HCT116 (cell line): Measurements from ENCODE around the gene MYL4. TPM values are rescaled to one million over a fixed set of nuclear protein-coding genes. Genes with fewer than 3 reads are reported as not detected.

ENCODE experiments used
- ATAC-seq: fragments of 200-7000 bp; cut with Tn5 transposase; 2 replicates; pipeline ENCODE4 v1.9.1; 2020; ENCODE audit warnings: mild to moderate bottlenecking, moderate library complexity
- BruUV-seq: library from RNA; stranded (reverse); fragments of 400-500 nt; replicated peaks from 2 replicates; lab custom pipeline; 2021; lab: Mats Ljungman, UMichigan
- CTCF ChIA-PET: fragments of 300-600 bp; sonication (Branson Sonifier 250); formaldehyde crosslinking; loops from one replicate; lab custom pipeline; 2021; ENCODE audit warnings: antibody characterized with exemption; lab: Charles Lee
- POLR2A ChIA-PET: fragments of 300-600, 350-600 bp; sonication (Branson Sonifier 250); formaldehyde crosslinking; loops from one replicate; lab custom pipeline; 2021; ENCODE audit warnings: antibody characterized with exemption; lab: Charles Lee
- RAD21 ChIA-PET, 2 experiments: fragments of 300-600 bp; sonication (Branson Sonifier 250); formaldehyde crosslinking; loops; one replicate each; lab custom pipeline; 2023; ENCODE audit warnings: low total read pairs in 2 of 2; ENCODE audit not compliant: uncharacterized antibody in 2 of 2, unreplicated experiment in 2 of 2, low non-redundant PET in 1 of 2; lab: Charles Lee
- DNase-seq: peaks from one replicate; pipeline ENCODE4 v3.0.0-alpha.2; 2010; ENCODE audit warnings: low read depth, low spot score
- H2AFZ ChIP-seq: fragments of 200-600 bp; shearing (Covaris generic), sonication (generic); 2 replicates; pipeline ENCODE4 v1.6.1; 2017; ENCODE audit warnings: low read depth, mixed run types, mixed read lengths, antibody characterized with exemption, low read length; ENCODE audit not compliant: poor library complexity, severe bottlenecking
- H3K27ac ChIP-seq: 2 replicates; pipeline ENCODE4 v1.5.1; 2012; ENCODE audit warnings: low read depth, low read length
- H3K27me3 ChIP-seq: fragments of 200-600 bp; sonication (generic); 2 replicates; pipeline ENCODE4 v1.6.1; 2016; ENCODE audit warnings: mixed run types, low read length, mixed read lengths; ENCODE audit not compliant: insufficient read depth
- H3K36me3 ChIP-seq, 2 experiments: fragments of 200-500 bp in 1 of 2; fragments of 200-600 bp in 1 of 2; sonication (Bioruptor generic) in 1 of 2; sonication (generic) in 1 of 2; 2 replicates each; pipeline versions ENCODE4 v1.5.1 to v1.6.1; 2014 to 2016; ENCODE audit warnings: low read length in 2 of 2, inconsistent platforms in 1 of 2, mixed read lengths in 1 of 2, mixed run types in 1 of 2; ENCODE audit not compliant: insufficient read depth in 2 of 2, control insufficient read depth in 1 of 2
- H3K4me1 ChIP-seq, 2 experiments: fragments of 200-600 bp in 1 of 2; sonication (generic) in 1 of 2; 2 replicates each; pipeline versions ENCODE4 v1.5.1 to v1.6.1; 2012 to 2017; ENCODE audit warnings: low read length in 2 of 2, inconsistent platforms in 1 of 2, mild to moderate bottlenecking in 1 of 2, mixed read lengths in 1 of 2, mixed run types in 1 of 2, moderate library complexity in 1 of 2; ENCODE audit not compliant: insufficient read depth in 2 of 2, control insufficient read depth in 1 of 2
- H3K4me2 ChIP-seq: fragments of 200-600 bp; sonication (generic); 2 replicates; pipeline ENCODE4 v1.6.1; 2017; ENCODE audit warnings: mixed run types, low read length, mixed read lengths
- H3K4me3 ChIP-seq, 2 experiments: fragments of 200-600 bp in 1 of 2; sonication (generic) in 1 of 2; replicated peaks in 1 of 2; 2 replicates each; pipeline ENCODE4 v1.5.1; 2011 to 2016; ENCODE audit warnings: low read length in 2 of 2, control low read depth in 1 of 2, low read depth in 1 of 2, mild to moderate bottlenecking in 1 of 2, mixed read lengths in 1 of 2, mixed run types in 1 of 2
- H3K79me2 ChIP-seq: fragments of 200-600 bp; sonication (generic); 2 replicates; pipeline ENCODE4 v1.6.1; 2017; ENCODE audit warnings: mild to moderate bottlenecking, mixed run types, low read length, moderate library complexity, mixed read lengths; ENCODE audit not compliant: insufficient read depth
- H3K9ac ChIP-seq: fragments of 200-600 bp; sonication (generic); 2 replicates; pipeline ENCODE4 v1.6.1; 2016; ENCODE audit warnings: low read length, mixed read lengths
- H3K9me2 ChIP-seq: fragments of 200-600 bp; sonication (generic), shearing (Covaris generic); 2 replicates; pipeline ENCODE4 v1.6.1; 2017; ENCODE audit warnings: mixed run types, mild to moderate bottlenecking, moderate library complexity; ENCODE audit not compliant: insufficient read depth
- H3K9me3 ChIP-seq, 2 experiments: fragments of 200-500 bp in 1 of 2; fragments of 200-600 bp in 1 of 2; sonication (Bioruptor generic) in 1 of 2; sonication (generic) in 1 of 2; 2 replicates each; pipeline ENCODE4 v1.6.1; 2014 to 2017; ENCODE audit warnings: low read length in 2 of 2, mixed read lengths in 2 of 2, inconsistent platforms in 1 of 2, low read depth in 1 of 2, mild to moderate bottlenecking in 1 of 2, mixed run types in 1 of 2, moderate library complexity in 1 of 2; ENCODE audit not compliant: control insufficient read depth in 1 of 2, insufficient read depth in 1 of 2
- H4K20me1 ChIP-seq: fragments of 200-600 bp; sonication (generic), shearing (Covaris generic); 2 replicates; pipeline ENCODE4 v1.6.1; 2017; ENCODE audit warnings: mixed run types, mild to moderate bottlenecking, moderate library complexity; ENCODE audit not compliant: insufficient read depth
- CBX3 ChIP-seq: IDR thresholded peaks from 2 replicates; pipeline ENCODE4 v1.6.1; 2012; ENCODE audit warnings: low read depth
- CEBPB ChIP-seq: IDR thresholded peaks from 2 replicates; pipeline ENCODE4 v1.6.1; 2012; ENCODE audit warnings: low read depth
- EZH2 ChIP-seq: fragments of 200-600 bp; sonication (generic); IDR thresholded peaks from 2 replicates; pipeline ENCODE4 v1.6.1; 2017; ENCODE audit warnings: antibody characterized with exemption, mixed run types
- EZH2phosphoT487 ChIP-seq: fragments of 200-600 bp; IDR thresholded peaks from 2 replicates; pipeline ENCODE4 v1.6.1; 2018; ENCODE audit warnings: antibody characterized with exemption, borderline replicate concordance
- JUND ChIP-seq: IDR thresholded peaks from 2 replicates; pipeline ENCODE4 v1.6.1; 2012
- POLR2A ChIP-seq: IDR thresholded peaks from 2 replicates; pipeline ENCODE4 v1.7.0; 2011; ENCODE audit warnings: borderline replicate concordance; ENCODE audit not compliant: insufficient read depth, insufficient read length; ENCODE audit errors: extremely low read depth
- RAD21 ChIP-seq: IDR thresholded peaks from 2 replicates; pipeline ENCODE4 v1.6.1; 2012; ENCODE audit warnings: low read depth, mild to moderate bottlenecking
- intact Hi-C: fragments of 100-400 bp; cut with micrococcal nuclease; formaldehyde crosslinking; loops from 2 replicates; pipeline ENCODE4 v1.10.0; 2022
- total RNA-seq: library from RNA; stranded (reverse); gene quantifications from one replicate; pipeline ENCODE4 v1.2.1, GENCODE V29; 2021; ENCODE audit not compliant: unreplicated experiment
- TF ChIP-seq, protein P1 (sequence below): IDR thresholded peaks from 2 replicates; pipeline ENCODE4 v1.6.1; 2012
- TF ChIP-seq, protein P2 (sequence below), 3 experiments: fragments of 200-600 bp in 1 of 3; sonication (generic) in 1 of 3; IDR thresholded peaks in 2 of 3; conservative IDR thresholded peaks in 1 of 3; 2 replicates each; pipeline ENCODE4 v1.5.1; 2012 to 2017; ENCODE audit warnings: low read depth in 2 of 3, low read length in 2 of 3, antibody characterized with exemption in 1 of 3, borderline replicate concordance in 1 of 3, control low read depth in 1 of 3, mild to moderate bottlenecking in 1 of 3, mixed read lengths in 1 of 3, mixed run types in 1 of 3, moderate library complexity in 1 of 3; ENCODE audit not compliant: insufficient read depth in 1 of 3
- TF ChIP-seq, protein P3 (sequence below): IDR thresholded peaks from 2 replicates; pipeline ENCODE4 v1.6.1; 2011; ENCODE audit warnings: mild to moderate bottlenecking, low read length, moderate library complexity; ENCODE audit not compliant: insufficient replicate concordance; ENCODE audit errors: extremely low read depth
- TF ChIP-seq, protein P4 (sequence below): IDR thresholded peaks from 2 replicates; pipeline ENCODE4 v1.6.1; 2012; ENCODE audit warnings: low read depth

The MYL4 gene
- total RNA-seq, 1 experiment from 2014 or later, result 0.32 TPM

DNA sequence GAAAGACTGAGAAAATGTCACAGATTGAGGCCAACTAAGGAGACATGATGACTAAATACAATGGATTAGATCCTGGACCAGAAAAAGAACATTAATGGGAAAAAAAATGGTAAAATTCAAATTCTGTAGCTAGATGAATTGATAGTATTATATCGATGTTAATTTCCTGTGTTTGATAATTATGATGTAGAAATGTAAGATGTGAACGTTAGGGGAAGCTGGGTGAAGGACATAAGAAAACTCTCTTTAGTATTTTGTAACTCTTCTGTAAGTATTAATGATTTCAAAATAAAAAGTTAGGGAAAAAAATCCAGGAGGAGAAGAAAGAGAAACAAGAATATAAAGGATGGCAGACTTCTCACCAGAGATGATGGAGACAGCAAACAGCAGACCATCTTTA, 41.7 kb downstream of the MYL4 start:
- intact Hi-C loops, result no loop called here
- H3K27ac ChIP-seq, result no peak overlapping the region
- no peaks in the 10 kb centered on the region for H4K20me1 ChIP-seq
- no peak for ATAC-seq
- no peak overlapping the region for H3K4me3 ChIP-seq
- H3K4me2 ChIP-seq, result no peak overlapping the region
- no TSS peak for BruUV-seq
- H3K4me1 ChIP-seq, result peaks cover 5 to 13% of the 10 kb centered on the region in 2 experiments; a peak in 3 of 4 replicates
- TF ChIP-seq, protein P1, sequence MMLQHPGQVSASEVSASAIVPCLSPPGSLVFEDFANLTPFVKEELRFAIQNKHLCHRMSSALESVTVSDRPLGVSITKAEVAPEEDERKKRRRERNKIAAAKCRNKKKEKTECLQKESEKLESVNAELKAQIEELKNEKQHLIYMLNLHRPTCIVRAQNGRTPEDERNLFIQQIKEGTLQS, result no peak
- TF ChIP-seq POLR2A (no peak), JUND (no peak)
- TF ChIP-seq, protein P2, sequence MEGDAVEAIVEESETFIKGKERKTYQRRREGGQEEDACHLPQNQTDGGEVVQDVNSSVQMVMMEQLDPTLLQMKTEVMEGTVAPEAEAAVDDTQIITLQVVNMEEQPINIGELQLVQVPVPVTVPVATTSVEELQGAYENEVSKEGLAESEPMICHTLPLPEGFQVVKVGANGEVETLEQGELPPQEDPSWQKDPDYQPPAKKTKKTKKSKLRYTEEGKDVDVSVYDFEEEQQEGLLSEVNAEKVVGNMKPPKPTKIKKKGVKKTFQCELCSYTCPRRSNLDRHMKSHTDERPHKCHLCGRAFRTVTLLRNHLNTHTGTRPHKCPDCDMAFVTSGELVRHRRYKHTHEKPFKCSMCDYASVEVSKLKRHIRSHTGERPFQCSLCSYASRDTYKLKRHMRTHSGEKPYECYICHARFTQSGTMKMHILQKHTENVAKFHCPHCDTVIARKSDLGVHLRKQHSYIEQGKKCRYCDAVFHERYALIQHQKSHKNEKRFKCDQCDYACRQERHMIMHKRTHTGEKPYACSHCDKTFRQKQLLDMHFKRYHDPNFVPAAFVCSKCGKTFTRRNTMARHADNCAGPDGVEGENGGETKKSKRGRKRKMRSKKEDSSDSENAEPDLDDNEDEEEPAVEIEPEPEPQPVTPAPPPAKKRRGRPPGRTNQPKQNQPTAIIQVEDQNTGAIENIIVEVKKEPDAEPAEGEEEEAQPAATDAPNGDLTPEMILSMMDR (IDR thresholded peaks at IDR 0.05 in 2 of 3, conservative IDR thresholded peaks at IDR 0.05 in 1 of 3; ENCODE audit: borderline replicate concordance in 1 of 3, insufficient read depth in 1 of 3, low read depth in 2 of 3, low read length in 2 of 3), result no peak
- DNase-seq, result no peak
- H3K9ac ChIP-seq, result no peak overlapping the region
- no peaks in the 10 kb centered on the region for H3K36me3 ChIP-seq
- H3K9me2 ChIP-seq, result no peaks in the 10 kb centered on the region
- no peaks in the 10 kb centered on the region for H3K27me3 ChIP-seq
- ChIA-PET RAD21 (no interaction called here), CTCF (no interaction called here), POLR2A (interaction anchor here (1.2 kb wide), 1 partner anchor 26 kb away, joined by 3 read pairs; no protein-coding TSS in a partner anchor)
- H3K9me3 ChIP-seq, result no peaks in the 10 kb centered on the region
- H2AFZ ChIP-seq, result no peak overlapping the region
- H3K79me2 ChIP-seq, result no peaks in the 10 kb centered on the region

DNA sequence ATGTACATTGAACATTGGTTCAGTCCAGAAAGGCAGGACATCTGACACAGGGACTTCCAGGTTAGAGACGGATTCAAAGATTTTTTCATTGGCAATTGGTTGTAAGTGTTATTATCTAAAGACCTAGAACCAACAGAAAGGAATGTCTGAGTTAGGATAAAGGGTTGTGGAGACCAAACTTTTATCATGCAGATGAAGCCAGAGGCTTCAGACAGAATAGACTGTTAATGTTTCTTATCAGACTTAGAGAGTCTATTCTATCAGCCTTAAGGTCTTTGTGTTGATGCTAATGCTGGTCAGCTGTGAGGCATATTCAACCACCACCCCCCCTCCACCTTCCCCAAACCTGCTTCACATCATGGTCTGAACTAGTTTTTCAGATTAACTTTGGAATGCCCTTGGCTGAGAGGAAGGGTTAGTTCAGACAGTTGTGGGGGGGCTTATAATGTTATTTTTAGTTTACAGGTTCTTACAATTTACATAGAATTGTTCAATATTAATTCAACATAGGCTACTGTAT, 42.3 kb downstream of the MYL4 start:
- Histone ChIP-seq H3K9ac (no peak overlapping the region), H3K79me2 (no peaks in the 10 kb centered on the region), H3K36me3 (no peaks in the 10 kb centered on the region), H3K9me3 (no peaks in the 10 kb centered on the region), H2AFZ (no peak overlapping the region), H4K20me1 (no peaks in the 10 kb centered on the region), H3K4me2 (no peak overlapping the region), H3K4me1 (peaks cover 5 to 13% of the 10 kb centered on the region in 2 experiments; a peak in 3 of 4 replicates), H3K27ac (no peak overlapping the region), H3K4me3 (no peak overlapping the region), H3K9me2 (no peaks in the 10 kb centered on the region), H3K27me3 (no peaks in the 10 kb centered on the region)
- ChIA-PET CTCF (no interaction called here), RAD21 (no interaction called here), POLR2A (no interaction called here)
- no TSS peak for BruUV-seq
- no peak for TF ChIP-seq RAD21
- TF ChIP-seq EZH2phosphoT487, result no peak
- no peak for TF ChIP-seq CEBPB
- TF ChIP-seq, protein P3, sequence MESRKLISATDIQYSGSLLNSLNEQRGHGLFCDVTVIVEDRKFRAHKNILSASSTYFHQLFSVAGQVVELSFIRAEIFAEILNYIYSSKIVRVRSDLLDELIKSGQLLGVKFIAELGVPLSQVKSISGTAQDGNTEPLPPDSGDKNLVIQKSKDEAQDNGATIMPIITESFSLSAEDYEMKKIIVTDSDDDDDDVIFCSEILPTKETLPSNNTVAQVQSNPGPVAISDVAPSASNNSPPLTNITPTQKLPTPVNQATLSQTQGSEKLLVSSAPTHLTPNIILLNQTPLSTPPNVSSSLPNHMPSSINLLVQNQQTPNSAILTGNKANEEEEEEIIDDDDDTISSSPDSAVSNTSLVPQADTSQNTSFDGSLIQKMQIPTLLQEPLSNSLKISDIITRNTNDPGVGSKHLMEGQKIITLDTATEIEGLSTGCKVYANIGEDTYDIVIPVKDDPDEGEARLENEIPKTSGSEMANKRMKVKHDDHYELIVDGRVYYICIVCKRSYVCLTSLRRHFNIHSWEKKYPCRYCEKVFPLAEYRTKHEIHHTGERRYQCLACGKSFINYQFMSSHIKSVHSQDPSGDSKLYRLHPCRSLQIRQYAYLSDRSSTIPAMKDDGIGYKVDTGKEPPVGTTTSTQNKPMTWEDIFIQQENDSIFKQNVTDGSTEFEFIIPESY, result no peak
- TF ChIP-seq, protein P4, sequence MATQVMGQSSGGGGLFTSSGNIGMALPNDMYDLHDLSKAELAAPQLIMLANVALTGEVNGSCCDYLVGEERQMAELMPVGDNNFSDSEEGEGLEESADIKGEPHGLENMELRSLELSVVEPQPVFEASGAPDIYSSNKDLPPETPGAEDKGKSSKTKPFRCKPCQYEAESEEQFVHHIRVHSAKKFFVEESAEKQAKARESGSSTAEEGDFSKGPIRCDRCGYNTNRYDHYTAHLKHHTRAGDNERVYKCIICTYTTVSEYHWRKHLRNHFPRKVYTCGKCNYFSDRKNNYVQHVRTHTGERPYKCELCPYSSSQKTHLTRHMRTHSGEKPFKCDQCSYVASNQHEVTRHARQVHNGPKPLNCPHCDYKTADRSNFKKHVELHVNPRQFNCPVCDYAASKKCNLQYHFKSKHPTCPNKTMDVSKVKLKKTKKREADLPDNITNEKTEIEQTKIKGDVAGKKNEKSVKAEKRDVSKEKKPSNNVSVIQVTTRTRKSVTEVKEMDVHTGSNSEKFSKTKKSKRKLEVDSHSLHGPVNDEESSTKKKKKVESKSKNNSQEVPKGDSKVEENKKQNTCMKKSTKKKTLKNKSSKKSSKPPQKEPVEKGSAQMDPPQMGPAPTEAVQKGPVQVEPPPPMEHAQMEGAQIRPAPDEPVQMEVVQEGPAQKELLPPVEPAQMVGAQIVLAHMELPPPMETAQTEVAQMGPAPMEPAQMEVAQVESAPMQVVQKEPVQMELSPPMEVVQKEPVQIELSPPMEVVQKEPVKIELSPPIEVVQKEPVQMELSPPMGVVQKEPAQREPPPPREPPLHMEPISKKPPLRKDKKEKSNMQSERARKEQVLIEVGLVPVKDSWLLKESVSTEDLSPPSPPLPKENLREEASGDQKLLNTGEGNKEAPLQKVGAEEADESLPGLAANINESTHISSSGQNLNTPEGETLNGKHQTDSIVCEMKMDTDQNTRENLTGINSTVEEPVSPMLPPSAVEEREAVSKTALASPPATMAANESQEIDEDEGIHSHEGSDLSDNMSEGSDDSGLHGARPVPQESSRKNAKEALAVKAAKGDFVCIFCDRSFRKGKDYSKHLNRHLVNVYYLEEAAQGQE, result no peak
- TF ChIP-seq CBX3, result no peak
- TF ChIP-seq EZH2, result no peak
- DNase-seq (no peak), ATAC-seq (no peak)
- intact Hi-C loops, result no loop called here
